Right lung (tissue), 5 donors: ENCODE results near the gene BRCA1. TPM values are rescaled to one million over a fixed set of nuclear protein-coding genes. Genes with fewer than 3 reads are reported as not detected.

Experiments used
- DNase-seq, 2 donors: peaks; one replicate each; pipeline ENCODE4 v3.0.0-alpha.2; 2013
- polyA plus RNA-seq, 5 donors: library from polyadenylated mRNA; unstranded; fragments of 120-200 nt; gene quantifications; one replicate each; pipeline versions ENCODE4 v1.2.1 to v1.2.3, GENCODE V29; 2013; ENCODE audit warnings: inconsistent platforms in 1 of 5, low replicate concordance in 1 of 5; ENCODE audit not compliant: insufficient read length in 5 of 5, insufficient read depth in 1 of 5

The BRCA1 gene
- polyA plus RNA-seq, 5 donors: 10.4 to 24.6 (median 17.4) TPM

- DNase-seq: no peak
Measured at GRCh38 chr17:43025766-43026537, 99.2 kb downstream of the BRCA1 start.

- no peak for DNase-seq
Measured at GRCh38 chr17:43025290-43025657, 99.9 kb downstream of the BRCA1 start.

GRCh38 chr17:43024407-43025289 lies 100.5 kb downstream of the BRCA1 start, which contains the start of gene RND2:
RND2 (plus strand) TSS chr17:43025231; CDS start chr17:43025348, 117 bp downstream.
- peak; percentile 87 to 91 for DNase-seq

- peak; percentile 80 to 83 for DNase-seq
Measured at GRCh38 chr17:43021741-43022512, 103.2 kb downstream of the BRCA1 start, which contains the start of gene VAT1. VAT1 (minus strand) TSS chr17:43022385; CDS start chr17:43022322, 63 bp downstream.

- peak in 1 of 2 donors; percentile 46 for DNase-seq
Measured at GRCh38 chr17:43020789-43021740, 104.1 kb downstream of the BRCA1 start.

- DNase-seq: no peak
Measured at GRCh38 chr17:43020030-43020621, 105.0 kb downstream of the BRCA1 start.

GRCh38 chr17:43019418-43019817 lies 105.7 kb downstream of the BRCA1 start:
- DNase-seq: no peak

GRCh38 chr17:43018932-43019331 lies 106.2 kb downstream of the BRCA1 start:
- DNase-seq: no peak

GRCh38 chr17:43018008-43018853 lies 106.9 kb downstream of the BRCA1 start:
- DNase-seq: no peak

- DNase-seq: no peak
Measured at GRCh38 chr17:43016216-43016615, 108.9 kb downstream of the BRCA1 start.

- DNase-seq: no peak
Measured at GRCh38 chr17:43015579-43015978, 109.6 kb downstream of the BRCA1 start.

- no peak for DNase-seq
Measured at GRCh38 chr17:43014649-43015542, 110.3 kb downstream of the BRCA1 start.

GRCh38 chr17:43014020-43014648 lies 111.0 kb downstream of the BRCA1 start:
- no peak for DNase-seq

- DNase-seq: no peak
Measured at GRCh38 chr17:43013296-43013695, 111.9 kb downstream of the BRCA1 start.

- DNase-seq: no peak
Measured at GRCh38 chr17:43011728-43012472, 113.3 kb downstream of the BRCA1 start.

- no peak for DNase-seq
Measured at GRCh38 chr17:43010667-43011308, 114.4 kb downstream of the BRCA1 start.
